ENCODE results near the gene SLC35F6.

The SLC35F6 gene

GRCh38 chr2:26785431-26786206 is 21.5 kb downstream of the SLC35F6 start, which contains the start of gene CENPA:
Gene CENPA (plus strand): TSS chr2:26786056. CDS start chr2:26786197, 141 bp downstream.
- Histone ChIP-seq H4K91ac (ENCODE audit: low read depth, low read length, poor library complexity) (no peak within 1 kb of the TSS), H3K4ac (ENCODE audit: low read length) (peak within 1 kb of the TSS; percentile 24), H3K18ac (ENCODE audit: low read length) (peak within 1 kb of the TSS; percentile 91), H3K4me3 (ENCODE audit: low read length in 2 of 2) (peak within 1 kb of the TSS; percentile 87 to 88), H3K36me3 (replicated peaks in 1 of 2; ENCODE audit: control insufficient read depth in 2 of 2, insufficient read depth in 2 of 2, low read length in 2 of 2) (peaks cover 16 to 51% of the 10 kb centered on the region in 2 donors), H3K4me2 (ENCODE audit: insufficient read depth, low read length, poor library complexity, severe bottlenecking) (peak within 1 kb of the TSS; percentile 84), H2AK5ac (ENCODE audit: low read depth, low read length) (peak within 1 kb of the TSS; percentile 60), H3K9me3 (replicated peaks in 1 of 2; ENCODE audit: control insufficient read depth in 2 of 2, insufficient read depth in 1 of 2, low read depth in 1 of 2, low read length in 2 of 2) (peaks cover 13 to 35% of the 10 kb centered on the region in 2 donors), H3K23ac (ENCODE audit: low read depth, low read length, poor library complexity) (no peak within 1 kb of the TSS), H2BK15ac (ENCODE audit: low read length) (no peak within 1 kb of the TSS), H3K14ac (ENCODE audit: low read length) (peak within 1 kb of the TSS; percentile 90), H2AFZ (ENCODE audit: low read length) (peak within 1 kb of the TSS; percentile 77), H2BK5ac (ENCODE audit: low read length) (peak within 1 kb of the TSS; percentile 59), H3K9ac (ENCODE audit: low read depth, low read length, poor library complexity) (peak within 1 kb of the TSS; percentile 86), H3K27me3 (ENCODE audit: control insufficient read depth in 3 of 3, insufficient read depth in 3 of 3, low read depth in 1 of 3, low read length in 3 of 3) (no peaks in the 10 kb centered on the region), H2BK120ac (ENCODE audit: low read depth, low read length) (no peak within 1 kb of the TSS), H3K27ac (replicated peaks; ENCODE audit: low read length) (no peak within 1 kb of the TSS), H3K4me1 (ENCODE audit: control insufficient read depth in 2 of 2, insufficient read depth in 1 of 2, low read depth in 1 of 2, low read length in 2 of 2) (peaks cover 9 to 15% of the 10 kb centered on the region in 2 donors), H3K79me1 (ENCODE audit: low read depth, low read length) (peaks cover 15% of the 10 kb centered on the region), H4K8ac (ENCODE audit: low read depth, low read length) (no peak within 1 kb of the TSS), H2BK12ac (ENCODE audit: low read length) (no peak within 1 kb of the TSS)
- peak; percentile 98 for DNase-seq (ENCODE audit: low spot score)
- no CpG with 5 or more reads among the region's 55 CpGs for WGBS, 2 donors (ENCODE audit: extremely low coverage in 2 of 2, insufficient read length in 2 of 2, insufficient replicate concordance in 1 of 2)

GRCh38 chr2:26786207-26787028 is 22.3 kb downstream of the SLC35F6 start:
- Histone ChIP-seq H3K4me1 (ENCODE audit: control insufficient read depth in 2 of 2, insufficient read depth in 1 of 2, low read depth in 1 of 2, low read length in 2 of 2) (peaks cover 9 to 15% of the 10 kb centered on the region in 2 donors), H3K4ac (ENCODE audit: low read length) (peak overlapping the region; percentile 24), H3K27ac (replicated peaks; ENCODE audit: low read length) (no peak overlapping the region), H3K9ac (ENCODE audit: low read depth, low read length, poor library complexity) (peak overlapping the region; percentile 86), H2AK5ac (ENCODE audit: low read depth, low read length) (peak overlapping the region; percentile 60), H3K18ac (ENCODE audit: low read length) (peak overlapping the region; percentile 91), H3K36me3 (replicated peaks in 1 of 2; ENCODE audit: control insufficient read depth in 2 of 2, insufficient read depth in 2 of 2, low read length in 2 of 2) (peaks cover 17 to 51% of the 10 kb centered on the region in 2 donors), H3K4me2 (ENCODE audit: insufficient read depth, low read length, poor library complexity, severe bottlenecking) (peak overlapping the region; percentile 84), H3K23ac (ENCODE audit: low read depth, low read length, poor library complexity) (no peak overlapping the region), H3K27me3 (ENCODE audit: control insufficient read depth in 3 of 3, insufficient read depth in 3 of 3, low read depth in 1 of 3, low read length in 3 of 3) (no peaks in the 10 kb centered on the region), H3K9me3 (replicated peaks in 1 of 2; ENCODE audit: control insufficient read depth in 2 of 2, insufficient read depth in 1 of 2, low read depth in 1 of 2, low read length in 2 of 2) (peaks cover 16 to 41% of the 10 kb centered on the region in 2 donors), H4K8ac (ENCODE audit: low read depth, low read length) (no peak overlapping the region), H3K79me1 (ENCODE audit: low read depth, low read length) (peaks cover 15% of the 10 kb centered on the region), H2BK15ac (ENCODE audit: low read length) (no peak overlapping the region), H3K14ac (ENCODE audit: low read length) (peak overlapping the region; percentile 90), H4K91ac (ENCODE audit: low read depth, low read length, poor library complexity) (no peak overlapping the region), H2BK12ac (ENCODE audit: low read length) (no peak overlapping the region), H2BK5ac (ENCODE audit: low read length) (peak overlapping the region; percentile 59), H2AFZ (ENCODE audit: low read length) (peak overlapping the region; percentile 77), H2BK120ac (ENCODE audit: low read depth, low read length) (no peak overlapping the region), H3K4me3 (ENCODE audit: low read length in 2 of 2) (peak overlapping the region; percentile 87 to 88)
- WGBS, 2 donors (ENCODE audit: extremely low coverage in 2 of 2, insufficient read length in 2 of 2, insufficient replicate concordance in 1 of 2), result no CpG with 5 or more reads among the region's 55 CpGs
- no peak for DNase-seq (ENCODE audit: low spot score)

GRCh38 chr2:26792720-26793119 is 28.6 kb downstream of the SLC35F6 start:
- no peak overlapping the region for H2AFZ ChIP-seq (ENCODE audit: low read length)
- no peak overlapping the region for H3K23ac ChIP-seq (ENCODE audit: low read depth, low read length, poor library complexity)
- H3K27ac ChIP-seq (replicated peaks; ENCODE audit: low read length), result peak overlapping the region; percentile 57
- H4K91ac ChIP-seq (ENCODE audit: low read depth, low read length, poor library complexity), result no peak overlapping the region
- no CpG with 5 or more reads among the region's 3 CpGs for WGBS, 2 donors (ENCODE audit: extremely low coverage in 2 of 2, insufficient read length in 2 of 2, insufficient replicate concordance in 1 of 2)
- H3K4me1 ChIP-seq (ENCODE audit: control insufficient read depth in 2 of 2, insufficient read depth in 1 of 2, low read depth in 1 of 2, low read length in 2 of 2), result peaks cover 4 to 14% of the 10 kb centered on the region in 2 donors
- no peaks in the 10 kb centered on the region for H3K27me3 ChIP-seq (ENCODE audit: control insufficient read depth in 3 of 3, insufficient read depth in 3 of 3, low read depth in 1 of 3, low read length in 3 of 3)
- H2BK5ac ChIP-seq (ENCODE audit: low read length), result no peak overlapping the region
- H3K14ac ChIP-seq (ENCODE audit: low read length), result no peak overlapping the region
- H2BK120ac ChIP-seq (ENCODE audit: low read depth, low read length), result no peak overlapping the region
- no peak overlapping the region for H3K18ac ChIP-seq (ENCODE audit: low read length)
- no peak overlapping the region for H3K4me3 ChIP-seq (ENCODE audit: low read length in 2 of 2)
- no peak overlapping the region for H3K4me2 ChIP-seq (ENCODE audit: insufficient read depth, low read length, poor library complexity, severe bottlenecking)
- DNase-seq (ENCODE audit: low spot score), result no peak
- no peak overlapping the region for H3K4ac ChIP-seq (ENCODE audit: low read length)
- no peak overlapping the region for H4K8ac ChIP-seq (ENCODE audit: low read depth, low read length)
- peaks cover 13 to 42% of the 10 kb centered on the region in 2 donors for H3K9me3 ChIP-seq (replicated peaks in 1 of 2; ENCODE audit: control insufficient read depth in 2 of 2, insufficient read depth in 1 of 2, low read depth in 1 of 2, low read length in 2 of 2)
- H3K36me3 ChIP-seq (replicated peaks in 1 of 2; ENCODE audit: control insufficient read depth in 2 of 2, insufficient read depth in 2 of 2, low read length in 2 of 2), result peaks cover 30 to 93% of the 10 kb centered on the region in 2 donors
- no peak overlapping the region for H2BK12ac ChIP-seq (ENCODE audit: low read length)
- H3K79me1 ChIP-seq (ENCODE audit: low read depth, low read length), result peaks cover 10% of the 10 kb centered on the region
- no peak overlapping the region for H3K9ac ChIP-seq (ENCODE audit: low read depth, low read length, poor library complexity)
- no peak overlapping the region for H2BK15ac ChIP-seq (ENCODE audit: low read length)
- no peak overlapping the region for H2AK5ac ChIP-seq (ENCODE audit: low read depth, low read length)

GRCh38 chr2:26793518-26793917 is 29.4 kb downstream of the SLC35F6 start:
- Histone ChIP-seq H2AFZ (ENCODE audit: low read length) (no peak overlapping the region), H2AK5ac (ENCODE audit: low read depth, low read length) (no peak overlapping the region), H2BK5ac (ENCODE audit: low read length) (no peak overlapping the region), H3K4me1 (ENCODE audit: control insufficient read depth in 2 of 2, insufficient read depth in 1 of 2, low read depth in 1 of 2, low read length in 2 of 2) (peaks cover 3 to 11% of the 10 kb centered on the region in 2 donors), H3K27me3 (ENCODE audit: control insufficient read depth in 3 of 3, insufficient read depth in 3 of 3, low read depth in 1 of 3, low read length in 3 of 3) (no peaks in the 10 kb centered on the region), H3K27ac (replicated peaks; ENCODE audit: low read length) (no peak overlapping the region), H3K9ac (ENCODE audit: low read depth, low read length, poor library complexity) (no peak overlapping the region), H3K36me3 (replicated peaks in 1 of 2; ENCODE audit: control insufficient read depth in 2 of 2, insufficient read depth in 2 of 2, low read length in 2 of 2) (peaks cover 27 to 91% of the 10 kb centered on the region in 2 donors), H3K14ac (ENCODE audit: low read length) (no peak overlapping the region), H3K79me1 (ENCODE audit: low read depth, low read length) (peaks cover 10% of the 10 kb centered on the region), H3K23ac (ENCODE audit: low read depth, low read length, poor library complexity) (no peak overlapping the region), H3K4me2 (ENCODE audit: insufficient read depth, low read length, poor library complexity, severe bottlenecking) (no peak overlapping the region), H3K18ac (ENCODE audit: low read length) (no peak overlapping the region), H4K91ac (ENCODE audit: low read depth, low read length, poor library complexity) (no peak overlapping the region), H2BK15ac (ENCODE audit: low read length) (no peak overlapping the region), H3K4me3 (ENCODE audit: low read length in 2 of 2) (no peak overlapping the region), H3K4ac (ENCODE audit: low read length) (no peak overlapping the region), H2BK120ac (ENCODE audit: low read depth, low read length) (no peak overlapping the region), H3K9me3 (replicated peaks in 1 of 2; ENCODE audit: control insufficient read depth in 2 of 2, insufficient read depth in 1 of 2, low read depth in 1 of 2, low read length in 2 of 2) (peaks cover 11 to 34% of the 10 kb centered on the region in 2 donors), H4K8ac (ENCODE audit: low read depth, low read length) (no peak overlapping the region), H2BK12ac (ENCODE audit: low read length) (no peak overlapping the region)
- DNase-seq (ENCODE audit: low spot score), result no peak
- WGBS, 2 donors (ENCODE audit: extremely low coverage in 2 of 2, insufficient read length in 2 of 2, insufficient replicate concordance in 1 of 2), result no CpG with 5 or more reads among the region's 3 CpGs
